Muscle of leg (tissue), 11 donors: ENCODE data around the gene VPREB3. TPM values are rescaled to one million over a fixed set of nuclear protein-coding genes. Genes with fewer than 3 reads are reported as not detected.
A peak's percentile ranks its signal among the peaks of the same experiment; 100 is the strongest.
"Not testable (repeated sequence)": the region's sequence is repeated elsewhere in the genome, so short reads cannot be mapped to it uniquely, and the experiment has no call there.

Source experiments
- DNase-seq: peaks from one replicate; pipeline ENCODE4 v3.0.0; 2013
- H3K27ac ChIP-seq: one replicate; pipeline ENCODE4 v1.5.1; 2013; ENCODE audit warnings: mild to moderate bottlenecking, low read length, control low read depth
- H3K27me3 ChIP-seq: one replicate; pipeline ENCODE4 v1.6.1; 2013; ENCODE audit warnings: low read length; ENCODE audit not compliant: control insufficient read depth, insufficient read depth
- H3K36me3 ChIP-seq: one replicate; pipeline ENCODE4 v1.6.1; 2013; ENCODE audit warnings: low read length; ENCODE audit not compliant: control insufficient read depth, insufficient read depth
- H3K4me1 ChIP-seq: one replicate; pipeline ENCODE4 v1.6.1; 2013; ENCODE audit warnings: low read length; ENCODE audit not compliant: control insufficient read depth, insufficient read depth
- H3K4me3 ChIP-seq: one replicate; pipeline ENCODE4 v1.5.1; 2013; ENCODE audit warnings: low read length, control low read depth
- H3K9me3 ChIP-seq: replicated peaks from 2 replicates; pipeline ENCODE4 v1.6.1; 2013; ENCODE audit warnings: low read depth, low read length; ENCODE audit not compliant: control insufficient read depth
- WGBS: methylation state at CpG from one replicate; pipeline ENCODE4 v1.1.5; 2013; ENCODE audit warnings: missing lambda C conversion rate; ENCODE audit not compliant: insufficient coverage; 5-methylcytosine and 5-hydroxymethylcytosine counted together
- polyA plus RNA-seq, 8 donors: library from polyadenylated mRNA; unstranded; fragments of 120-200 nt; gene quantifications; one replicate each; pipeline versions ENCODE4 v1.2.1 to v1.2.3, GENCODE V29; 2013; ENCODE audit warnings: inconsistent platforms in 1 of 8, low replicate concordance in 1 of 8; ENCODE audit not compliant: insufficient read length in 8 of 8, insufficient read depth in 1 of 8
- total RNA-seq: library from RNA; stranded (reverse); fragments of 120-200 nt; gene quantifications from one replicate; pipeline ENCODE4 v1.2.4, GENCODE V29; 2013

The VPREB3 gene
- total and polyA plus RNA-seq, 9 donors = 0.40 to 2.1 (median 1.1) TPM; not detected in 1

DNA sequence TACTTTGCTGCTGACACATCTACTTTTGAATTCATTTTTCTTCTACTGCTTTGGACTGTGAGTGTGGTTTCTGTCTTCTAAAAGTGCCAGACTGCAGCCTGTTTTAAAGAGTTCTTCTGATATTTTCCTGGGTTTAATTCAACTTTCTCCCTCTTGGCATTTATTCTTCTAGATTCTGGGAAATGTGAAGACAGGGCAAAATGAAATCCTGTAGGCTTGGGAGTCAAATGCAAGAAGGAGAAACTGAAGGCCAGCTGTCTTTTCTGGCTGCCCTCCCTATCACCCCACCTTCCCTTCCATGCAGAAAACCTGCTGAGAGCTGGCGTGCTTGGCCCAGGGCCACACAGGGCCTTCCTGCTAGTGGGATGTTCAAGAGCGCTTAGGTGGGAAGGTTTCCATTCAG is 10.9 kb downstream of the VPREB3 start:
- peaks cover 4% of the 10 kb centered on the region for H3K9me3 ChIP-seq
- no peaks in the 10 kb centered on the region for H3K27me3 ChIP-seq
- peaks cover 23% of the 10 kb centered on the region for H3K4me1 ChIP-seq
- peaks cover 46% of the 10 kb centered on the region for H3K36me3 ChIP-seq
- H3K4me3 ChIP-seq = no peak overlapping the region
- peak; percentile 92 for DNase-seq
- peak overlapping the region; percentile 67 for H3K27ac ChIP-seq
- WGBS = no CpG with 5 or more reads among the region's 2 CpGs

DNA sequence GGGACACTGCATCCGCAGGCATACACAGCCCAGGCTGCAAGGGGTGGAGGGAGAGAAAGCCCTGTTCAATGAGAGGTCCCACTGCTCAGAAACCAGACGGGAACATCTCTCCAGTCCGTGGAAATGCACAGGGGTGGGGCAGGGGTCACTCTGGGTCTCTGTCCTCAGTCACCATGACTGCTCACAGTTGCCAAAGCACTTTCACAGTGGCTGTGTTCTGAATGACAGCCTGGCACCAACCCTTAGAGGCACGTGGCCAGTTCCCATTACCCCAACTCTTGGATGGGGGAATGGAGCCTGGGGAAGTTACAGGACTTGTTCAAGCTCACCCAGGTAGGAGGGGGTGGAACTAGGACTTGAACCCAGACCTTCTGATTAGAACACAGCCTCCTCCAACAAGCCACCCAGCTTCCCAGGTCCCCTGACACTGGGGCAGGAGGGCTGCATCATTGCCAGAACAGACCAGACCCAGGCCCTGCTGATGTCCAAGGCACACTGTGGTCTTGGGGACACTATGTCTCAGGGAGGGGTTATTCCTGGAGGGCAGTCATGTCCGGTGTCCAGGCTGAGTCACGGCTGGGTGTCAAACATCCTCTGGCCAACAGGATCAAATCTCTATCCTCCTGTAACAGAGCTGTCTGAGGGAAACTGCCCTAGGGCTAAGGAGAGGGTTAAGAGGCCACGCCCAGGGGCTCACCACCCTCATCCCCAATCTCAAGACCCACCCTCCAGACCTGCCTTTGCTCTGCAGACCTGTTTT is 11.5 kb downstream of the VPREB3 start:
- no peak for DNase-seq
- H3K27ac ChIP-seq = peak overlapping the region; percentile 67
- H3K27me3 ChIP-seq = no peaks in the 10 kb centered on the region
- peaks cover 46% of the 10 kb centered on the region for H3K36me3 ChIP-seq
- 100% methylated on average over 1 of the region's 7 CpGs for WGBS
- H3K4me3 ChIP-seq = no peak overlapping the region
- peaks cover 23% of the 10 kb centered on the region for H3K4me1 ChIP-seq
- peaks cover 4% of the 10 kb centered on the region for H3K9me3 ChIP-seq

DNA sequence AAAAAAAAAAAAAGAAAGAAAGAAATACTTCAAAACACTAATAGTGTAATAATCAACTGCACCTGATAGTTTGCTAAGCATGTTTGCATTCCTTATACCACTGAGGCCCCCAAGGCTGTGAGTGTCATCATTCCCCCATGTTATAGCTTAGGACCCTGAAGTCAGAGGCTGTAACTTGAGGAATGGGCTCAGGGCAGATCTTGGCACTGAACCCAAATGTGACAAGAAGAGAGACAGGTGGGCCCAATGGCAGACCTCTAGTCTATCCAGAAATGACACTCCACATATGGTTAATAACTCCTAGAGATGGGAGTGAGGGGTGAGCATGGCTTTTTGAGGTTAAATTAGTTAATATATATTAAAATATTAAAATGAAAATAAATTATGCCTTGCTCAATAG is 16.5 kb downstream of the VPREB3 start:
- Histone ChIP-seq H3K27me3 (no peaks in the 10 kb centered on the region), H3K9me3 (no peaks in the 10 kb centered on the region), H3K36me3 (peaks cover 15% of the 10 kb centered on the region), H3K4me1 (peaks cover 6% of the 10 kb centered on the region), H3K27ac (no peak overlapping the region), H3K4me3 (no peak overlapping the region)
- DNase-seq = peak; percentile 33

DNA sequence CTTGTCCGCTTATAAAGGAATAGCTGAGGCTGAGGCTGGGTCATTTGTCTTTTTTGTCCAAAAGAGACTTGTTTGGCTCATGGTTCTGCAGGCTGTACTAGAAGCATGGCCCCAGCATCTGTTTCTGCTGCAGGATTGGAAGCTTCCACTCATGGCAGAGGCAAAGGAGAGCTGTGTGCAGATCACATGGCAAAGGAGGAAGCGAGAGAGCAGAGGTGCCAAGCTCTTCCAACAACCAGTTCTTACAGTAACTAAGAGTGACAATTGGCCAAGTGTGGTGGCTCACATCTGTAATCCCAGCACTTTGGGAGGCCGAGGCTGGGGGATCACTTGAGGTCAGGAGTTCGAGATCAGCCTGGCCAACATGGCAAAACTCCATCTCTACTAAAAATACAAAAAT is 26.1 kb downstream of the VPREB3 start:
- WGBS = 63% methylated on average over 1 of the region's 4 CpGs
- DNase-seq = peak; percentile 37
- H3K9me3 ChIP-seq, H3K27me3 ChIP-seq, H3K4me3 ChIP-seq, H3K4me1 ChIP-seq, H3K36me3 ChIP-seq, H3K27ac ChIP-seq: not testable (repeated sequence)

DNA sequence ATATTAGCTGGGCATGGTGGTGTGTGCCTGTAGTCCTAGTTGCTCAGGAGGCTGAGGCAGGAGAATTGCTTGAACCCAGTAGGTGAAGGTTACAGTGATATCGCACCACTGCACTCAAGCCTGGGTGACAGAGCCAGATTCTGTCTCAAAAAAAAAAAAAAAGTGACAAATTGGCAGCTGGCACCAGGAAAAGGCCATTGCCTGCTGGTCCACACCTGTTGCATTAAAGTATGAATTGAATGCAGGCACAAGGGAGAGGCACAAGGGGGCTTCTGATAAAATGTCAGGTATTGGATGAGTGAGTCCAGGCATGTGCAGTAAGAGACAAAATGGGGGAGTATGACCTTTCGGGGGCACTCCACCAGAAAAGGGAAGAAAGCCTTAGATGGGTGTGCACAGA is 31.5 kb downstream of the VPREB3 start:
- 88% methylated on average over 2 of the region's 2 CpGs for WGBS
- no peak overlapping the region for H3K27ac ChIP-seq
- H3K27me3 ChIP-seq = no peaks in the 10 kb centered on the region
- H3K36me3 ChIP-seq = no peaks in the 10 kb centered on the region
- H3K9me3 ChIP-seq = no peaks in the 10 kb centered on the region
- peaks cover 2% of the 10 kb centered on the region for H3K4me1 ChIP-seq
- DNase-seq = no peak
- H3K4me3 ChIP-seq = no peak overlapping the region

DNA sequence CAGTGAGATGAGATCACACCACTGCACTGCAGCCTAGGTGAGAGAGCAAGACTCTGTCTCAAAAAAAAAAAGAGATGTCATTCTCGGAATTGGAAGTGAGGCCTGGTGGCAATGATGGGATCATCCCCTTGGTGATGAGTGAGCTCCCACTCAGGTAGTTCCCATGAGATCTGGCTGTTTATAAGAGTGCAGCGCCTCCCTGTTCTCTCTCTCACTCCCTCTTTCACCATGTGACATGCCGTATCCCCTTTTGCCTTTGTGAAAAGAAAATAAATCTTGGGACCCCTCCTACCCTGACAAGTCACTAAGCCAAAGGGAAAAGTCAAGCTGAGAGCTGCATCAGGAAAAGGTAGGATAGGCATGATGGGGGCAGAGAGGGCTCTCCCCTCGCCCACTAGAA is 32.1 kb downstream of the VPREB3 start:
- H3K4me1 ChIP-seq = peaks cover 6% of the 10 kb centered on the region
- WGBS = 63% methylated on average over 1 of the region's 4 CpGs
- H3K27me3 ChIP-seq = no peaks in the 10 kb centered on the region
- H3K9me3 ChIP-seq = no peaks in the 10 kb centered on the region
- H3K27ac ChIP-seq = no peak overlapping the region
- no peak overlapping the region for H3K4me3 ChIP-seq
- DNase-seq = no peak
- H3K36me3 ChIP-seq = no peaks in the 10 kb centered on the region

DNA sequence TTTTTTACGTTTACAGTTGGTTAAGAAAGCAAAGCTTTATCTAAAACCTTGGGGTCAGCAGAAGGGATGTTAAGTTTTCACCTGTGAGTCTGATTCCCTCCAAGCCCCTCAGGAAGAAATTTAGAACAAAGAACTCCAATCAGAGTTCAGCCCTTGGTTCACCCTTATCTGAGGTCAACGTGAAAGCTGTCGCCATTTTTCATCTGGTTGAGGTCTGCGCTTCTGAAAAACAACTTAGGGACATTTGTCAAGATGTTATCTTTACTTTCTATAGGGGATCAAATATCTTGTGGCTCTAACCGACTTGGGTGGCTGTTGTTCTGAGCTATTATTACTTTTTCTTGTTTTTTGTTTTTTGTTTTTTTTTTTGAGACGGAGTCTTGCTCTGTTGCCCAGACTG is 33.4 kb downstream of the VPREB3 start:
- Histone ChIP-seq H3K27ac (no peak overlapping the region), H3K27me3 (no peaks in the 10 kb centered on the region), H3K4me1 (peaks cover 12% of the 10 kb centered on the region), H3K36me3 (no peaks in the 10 kb centered on the region), H3K4me3 (no peak overlapping the region), H3K9me3 (no peaks in the 10 kb centered on the region)
- WGBS = no CpG with 5 or more reads among the region's 6 CpGs
- DNase-seq = no peak

DNA sequence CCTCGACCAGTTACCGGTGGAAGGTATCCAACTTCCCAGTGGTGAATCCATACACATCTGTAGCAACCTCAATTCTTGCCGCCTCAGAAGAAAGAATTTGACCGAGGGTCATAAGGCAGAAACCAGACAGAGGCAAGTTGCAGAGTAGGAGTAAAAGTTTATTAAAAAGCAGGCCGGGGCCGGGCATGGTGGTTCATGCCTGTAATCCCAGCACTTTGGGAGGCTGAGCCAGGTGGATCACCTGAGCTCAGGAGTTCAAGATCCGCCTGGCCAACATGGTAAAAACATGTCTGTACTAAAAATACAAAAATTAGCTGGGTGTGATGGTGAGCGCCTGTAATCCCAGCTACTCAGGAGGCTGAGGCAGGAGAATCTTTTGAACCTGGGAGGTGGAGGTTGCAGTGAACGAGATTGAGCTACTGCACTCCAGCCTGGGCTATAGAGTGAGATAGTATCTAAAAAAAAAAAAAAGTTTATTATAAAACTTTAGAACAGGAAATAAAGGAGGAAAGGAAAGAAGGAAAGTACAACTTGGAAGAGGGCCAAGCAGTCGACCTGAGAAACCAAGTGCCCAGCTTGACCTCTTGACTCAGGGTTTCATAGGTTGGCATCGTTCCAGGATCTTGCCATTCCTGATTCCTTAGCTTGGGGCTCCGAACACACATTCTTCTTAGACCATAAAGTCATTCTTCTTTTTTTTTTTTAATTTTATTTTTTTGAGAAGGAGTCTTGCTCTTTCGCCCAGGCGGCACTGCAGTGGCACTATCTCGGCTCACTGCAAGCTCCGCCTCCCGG is 35.7 kb downstream of the VPREB3 start:
- Histone ChIP-seq H3K9me3 (no peaks in the 10 kb centered on the region), H3K4me1 (peaks cover 12% of the 10 kb centered on the region), H3K36me3 (peaks cover 11% of the 10 kb centered on the region), H3K27me3 (no peaks in the 10 kb centered on the region), H3K27ac (no peak overlapping the region), H3K4me3 (no peak overlapping the region)
- peak; percentile 15 for DNase-seq
- WGBS = 83% methylated on average over 5 of the region's 17 CpGs

DNA sequence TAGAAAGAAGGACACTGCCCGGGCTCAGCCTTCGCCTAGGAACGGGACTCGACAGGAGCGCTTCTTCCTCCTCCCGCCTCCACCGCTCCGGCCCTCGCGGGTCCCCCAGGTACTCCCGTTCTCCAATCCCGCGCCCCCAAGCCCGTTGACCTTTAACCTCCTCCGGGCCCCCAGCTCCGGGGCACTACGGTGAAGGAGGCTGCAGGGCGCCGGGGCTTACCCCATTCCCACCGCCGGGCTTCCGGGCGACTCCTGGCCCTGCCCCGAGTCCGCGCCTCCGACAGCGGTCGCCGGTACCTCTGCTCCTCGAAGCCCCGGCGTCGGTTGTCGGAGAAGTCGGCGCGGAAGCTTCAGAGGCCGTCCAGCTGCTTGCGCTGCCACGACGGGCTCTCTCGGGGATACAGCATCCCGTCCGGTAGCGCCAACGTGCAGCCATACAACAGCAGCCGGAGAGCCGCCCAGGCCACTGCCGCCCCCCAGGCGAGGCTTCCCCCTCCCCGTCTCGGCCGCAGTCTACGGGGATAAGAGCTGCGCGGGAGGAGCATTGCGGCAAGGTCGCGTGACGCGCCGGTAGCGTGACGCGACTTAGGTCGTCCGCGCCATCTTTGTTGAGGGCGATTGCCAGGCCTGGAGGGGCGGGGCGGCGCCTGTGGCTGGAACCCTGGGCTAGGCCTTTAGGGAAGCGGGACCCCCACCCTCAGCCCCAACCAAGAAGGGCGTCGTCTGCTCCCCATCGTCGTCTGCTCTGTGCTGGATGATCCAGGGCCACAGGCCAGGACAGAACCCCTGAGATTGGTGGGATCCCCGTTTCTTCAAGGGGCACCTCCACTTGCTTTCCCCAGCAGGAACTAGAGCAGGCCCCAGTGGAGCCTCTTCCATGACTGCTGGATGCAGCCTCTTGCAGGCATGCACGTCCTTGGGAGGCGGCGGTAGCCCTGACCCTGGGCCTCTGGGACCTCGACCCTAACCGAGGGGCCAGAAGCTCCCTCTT is 37.1 kb downstream of the VPREB3 start:
- WGBS = 1% methylated on average over 71 of the region's 84 CpGs

More for the DNA sequence above, 37.1 kb downstream of the VPREB3 start:
- Histone ChIP-seq H3K9me3 (no peaks in the 10 kb centered on the region), H3K27me3 (no peaks in the 10 kb centered on the region), H3K27ac (no peak overlapping the region), H3K4me3 (peak overlapping the region; percentile 90), H3K4me1 (peaks cover 10% of the 10 kb centered on the region), H3K36me3 (peaks cover 24% of the 10 kb centered on the region)
- DNase-seq = peak; percentile 93
